MM.1S (cell line): ENCODE results near the gene SYT13.

Source experiments
- EZH2 ChIP-seq: fragments of 300-600 bp; sonication (generic); optimal IDR thresholded peaks from 2 replicates; pipeline ENCODE3; 2017; ENCODE audit warnings: low read depth, mild to moderate bottlenecking, antibody characterized with exemption, low read length, mixed read lengths
- TF ChIP-seq, protein P1 (sequence below): fragments of 300-600 bp; sonication (generic); IDR thresholded peaks from 2 replicates; pipeline ENCODE4 v1.5.1; 2016; ENCODE audit warnings: antibody characterized with exemption, low read length, mixed read lengths

DNA sequence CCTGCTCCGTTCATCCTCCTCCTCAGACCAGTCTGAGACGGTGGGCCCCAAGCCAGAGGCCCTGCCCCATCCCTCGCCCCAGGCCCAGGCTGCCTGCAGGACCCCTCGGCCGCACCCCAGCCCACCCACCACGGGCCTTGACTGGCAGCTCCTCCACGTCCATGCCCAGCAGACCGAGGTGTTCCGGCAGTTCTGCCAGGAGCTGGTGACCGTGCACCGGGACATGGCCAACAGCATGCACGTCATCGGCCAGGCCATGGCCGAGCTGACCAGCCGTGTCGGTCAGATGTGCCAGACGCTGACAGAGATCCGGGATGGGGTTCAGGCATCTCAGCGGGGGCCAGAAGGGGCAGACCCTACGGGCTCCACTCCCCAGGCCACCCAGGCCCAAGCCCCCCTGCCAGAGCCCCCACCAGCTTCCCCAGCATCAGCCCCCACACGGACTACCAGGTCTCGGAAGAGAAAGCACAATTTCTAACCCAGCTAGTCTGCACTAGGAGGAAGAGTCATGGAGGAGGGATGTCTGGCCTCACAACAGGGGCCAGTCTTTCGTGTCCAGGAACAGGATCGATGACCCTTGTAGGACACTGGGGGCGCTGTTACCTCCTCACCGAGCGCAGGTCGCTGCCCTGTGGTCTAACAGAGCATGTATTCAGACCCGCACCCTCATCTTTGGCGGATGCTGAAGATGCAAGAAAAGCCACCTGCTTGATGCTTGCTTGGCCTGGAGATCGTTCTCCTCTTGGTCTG, 73.4 kb downstream of the SYT13 start:
- TF ChIP-seq, protein P1, sequence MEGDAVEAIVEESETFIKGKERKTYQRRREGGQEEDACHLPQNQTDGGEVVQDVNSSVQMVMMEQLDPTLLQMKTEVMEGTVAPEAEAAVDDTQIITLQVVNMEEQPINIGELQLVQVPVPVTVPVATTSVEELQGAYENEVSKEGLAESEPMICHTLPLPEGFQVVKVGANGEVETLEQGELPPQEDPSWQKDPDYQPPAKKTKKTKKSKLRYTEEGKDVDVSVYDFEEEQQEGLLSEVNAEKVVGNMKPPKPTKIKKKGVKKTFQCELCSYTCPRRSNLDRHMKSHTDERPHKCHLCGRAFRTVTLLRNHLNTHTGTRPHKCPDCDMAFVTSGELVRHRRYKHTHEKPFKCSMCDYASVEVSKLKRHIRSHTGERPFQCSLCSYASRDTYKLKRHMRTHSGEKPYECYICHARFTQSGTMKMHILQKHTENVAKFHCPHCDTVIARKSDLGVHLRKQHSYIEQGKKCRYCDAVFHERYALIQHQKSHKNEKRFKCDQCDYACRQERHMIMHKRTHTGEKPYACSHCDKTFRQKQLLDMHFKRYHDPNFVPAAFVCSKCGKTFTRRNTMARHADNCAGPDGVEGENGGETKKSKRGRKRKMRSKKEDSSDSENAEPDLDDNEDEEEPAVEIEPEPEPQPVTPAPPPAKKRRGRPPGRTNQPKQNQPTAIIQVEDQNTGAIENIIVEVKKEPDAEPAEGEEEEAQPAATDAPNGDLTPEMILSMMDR, result no peak
- TF ChIP-seq EZH2, result no peak
